ENCODE data around the gene PROCA1.

DNA sequence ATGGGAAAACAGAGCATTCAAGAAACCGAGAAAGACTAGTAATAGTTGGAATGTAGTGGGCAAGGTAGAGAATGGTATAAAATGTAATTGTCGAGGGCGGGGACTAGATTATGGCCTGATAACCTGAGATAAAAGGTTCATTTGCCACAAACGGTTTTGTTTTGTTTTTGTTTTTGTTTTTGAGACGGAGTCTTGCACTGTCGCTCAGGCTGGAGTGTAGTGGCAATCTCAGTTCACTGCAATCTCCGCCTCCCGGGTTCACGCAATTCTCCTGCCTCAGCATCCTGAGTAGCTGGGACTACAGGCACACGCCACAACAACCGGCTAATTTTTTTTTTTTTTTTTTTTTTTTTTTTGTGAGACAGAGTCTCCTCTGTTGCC is 18.3 kb upstream of the PROCA1 start:
- TF ChIP-seq JUN (IDR thresholded peaks at IDR 0.05; ENCODE audit: low read depth, low read length) (no peak), POU5F1 (IDR thresholded peaks at IDR 0.05; ENCODE audit: low read depth, low read length) (no peak), EP300 (IDR thresholded peaks at IDR 0.05; ENCODE audit: borderline replicate concordance in 1 of 2, low read depth in 2 of 2, low read length in 2 of 2) (no peak), CHD1 (IDR thresholded peaks at IDR 0.05; ENCODE audit: low read depth, low read length) (no peak), TEAD4 (IDR thresholded peaks at IDR 0.05; ENCODE audit: low read depth, low read length) (no peak), POLR2A (IDR thresholded peaks at IDR 0.05; ENCODE audit: control extremely low read depth in 1 of 2, low read depth in 2 of 2, low read length in 2 of 2) (no peak), GTF2F1 (IDR thresholded peaks at IDR 0.05; ENCODE audit: borderline replicate concordance, low read depth, low read length) (no peak), BACH1 (IDR thresholded peaks at IDR 0.05; ENCODE audit: low read length) (no peak), TAF1 (IDR thresholded peaks at IDR 0.05; ENCODE audit: low read depth, low read length) (no peak), ZNF274 (IDR thresholded peaks at IDR 0.05; ENCODE audit: borderline replicate concordance, extremely low read depth, low read length) (no peak), TCF12 (IDR thresholded peaks at IDR 0.05; ENCODE audit: low read depth, low read length) (no peak), EZH2 (IDR thresholded peaks at IDR 0.05; ENCODE audit: low read depth, low read length, severe bottlenecking) (no peak)
- TF ChIP-seq, protein P1, sequence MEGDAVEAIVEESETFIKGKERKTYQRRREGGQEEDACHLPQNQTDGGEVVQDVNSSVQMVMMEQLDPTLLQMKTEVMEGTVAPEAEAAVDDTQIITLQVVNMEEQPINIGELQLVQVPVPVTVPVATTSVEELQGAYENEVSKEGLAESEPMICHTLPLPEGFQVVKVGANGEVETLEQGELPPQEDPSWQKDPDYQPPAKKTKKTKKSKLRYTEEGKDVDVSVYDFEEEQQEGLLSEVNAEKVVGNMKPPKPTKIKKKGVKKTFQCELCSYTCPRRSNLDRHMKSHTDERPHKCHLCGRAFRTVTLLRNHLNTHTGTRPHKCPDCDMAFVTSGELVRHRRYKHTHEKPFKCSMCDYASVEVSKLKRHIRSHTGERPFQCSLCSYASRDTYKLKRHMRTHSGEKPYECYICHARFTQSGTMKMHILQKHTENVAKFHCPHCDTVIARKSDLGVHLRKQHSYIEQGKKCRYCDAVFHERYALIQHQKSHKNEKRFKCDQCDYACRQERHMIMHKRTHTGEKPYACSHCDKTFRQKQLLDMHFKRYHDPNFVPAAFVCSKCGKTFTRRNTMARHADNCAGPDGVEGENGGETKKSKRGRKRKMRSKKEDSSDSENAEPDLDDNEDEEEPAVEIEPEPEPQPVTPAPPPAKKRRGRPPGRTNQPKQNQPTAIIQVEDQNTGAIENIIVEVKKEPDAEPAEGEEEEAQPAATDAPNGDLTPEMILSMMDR (IDR thresholded peaks at IDR 0.05; ENCODE audit: control extremely low read depth in 1 of 3, insufficient read depth in 1 of 3, low read depth in 1 of 3, low read length in 3 of 3) = no peak
- TF ChIP-seq, protein P2, sequence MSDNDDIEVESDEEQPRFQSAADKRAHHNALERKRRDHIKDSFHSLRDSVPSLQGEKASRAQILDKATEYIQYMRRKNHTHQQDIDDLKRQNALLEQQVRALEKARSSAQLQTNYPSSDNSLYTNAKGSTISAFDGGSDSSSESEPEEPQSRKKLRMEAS (IDR thresholded peaks at IDR 0.05) = no peak
